ENCODE measurements around the gene UBE4B. TPM values are rescaled to one million over a fixed set of nuclear protein-coding genes. Genes with fewer than 3 reads are reported as not detected.

UBE4B gene
- total and polyA plus RNA-seq, 10 donors: 8.8 to 53.8 (median 40.5) TPM

- Histone ChIP-seq H3K27ac (no peak overlapping the region), H3K36me3 (peaks cover 0 to 100% (median 56%) of the 10 kb centered on the region in 6 donors), H3K4me3 (no peak overlapping the region), H3K27me3 (replicated peaks in 1 of 7) (no peaks in the 10 kb centered on the region), H3K4me1 (no peaks in the 10 kb centered on the region), H3K9me3 (no peaks in the 10 kb centered on the region)
- intact Hi-C loops (cut with DNase I; ENCODE audit: low total_unique reads): no loop called here
- TF ChIP-seq CTCF (IDR thresholded peaks at IDR 0.05 in 8 of 11, conservative IDR thresholded peaks at IDR 0.05 in 3 of 11) (no peak), POLR2A (IDR thresholded peaks at IDR 0.05) (no peak), POLR2AphosphoS5 (IDR thresholded peaks at IDR 0.05) (no peak)
- 80 to 94% (median 90%) methylated on average over 17 of the region's 17 CpGs for WGBS, 5 donors
- no peak for DNase-seq
Observed at GRCh38 chr1:10161541-10162290, 129.0 kb downstream of the UBE4B start.

DNA sequence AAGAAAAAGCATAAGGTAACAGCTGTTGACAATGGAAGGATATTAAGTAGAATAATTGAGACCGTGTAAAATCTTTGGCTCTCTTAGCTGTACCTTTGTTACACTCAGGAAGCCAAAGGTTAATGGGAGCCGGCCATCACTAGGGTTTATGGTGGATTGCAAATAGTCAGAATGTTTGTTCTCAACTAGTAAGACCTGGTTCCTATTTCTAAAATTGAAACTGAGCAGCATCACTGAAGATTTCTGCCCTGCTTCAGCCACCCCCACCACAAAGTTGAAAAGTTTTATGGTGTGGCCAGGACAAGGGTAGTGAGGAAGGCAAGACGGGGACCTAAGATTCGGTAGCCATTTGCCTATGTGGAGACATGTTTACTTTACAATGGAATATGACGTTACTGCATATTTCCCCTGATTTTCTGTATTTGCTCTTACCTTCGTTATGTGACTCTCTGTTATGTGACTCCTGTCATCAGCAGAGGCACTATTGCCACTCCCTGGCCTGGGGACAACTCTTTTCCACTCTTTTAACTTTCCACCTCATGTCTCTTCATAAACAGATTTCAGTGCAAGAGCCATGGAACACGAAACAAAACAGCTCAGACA is 136.3 kb downstream of the UBE4B start:
- TF ChIP-seq POLR2AphosphoS5 (IDR thresholded peaks at IDR 0.05) (no peak), POLR2A (IDR thresholded peaks at IDR 0.05) (no peak), CTCF (IDR thresholded peaks at IDR 0.05 in 8 of 11, conservative IDR thresholded peaks at IDR 0.05 in 3 of 11) (no peak)
- no peak overlapping the region for H3K4me3 ChIP-seq
- H3K27me3 ChIP-seq (replicated peaks in 1 of 7): no peaks in the 10 kb centered on the region
- DNase-seq: no peak
- 59 to 86% (median 77%) methylated on average over 7 of the region's 7 CpGs for WGBS, 5 donors
- peaks cover 2 to 100% (median 60%) of the 10 kb centered on the region in 6 donors for H3K36me3 ChIP-seq
- intact Hi-C loops (cut with DNase I; ENCODE audit: low total_unique reads): no loop called here
- peak overlapping the region in 5 of 8 donors; percentile 16 to 58 (median 32) for H3K27ac ChIP-seq
- H3K9me3 ChIP-seq: no peaks in the 10 kb centered on the region
- peaks cover 0 to 17% (median 2%) of the 10 kb centered on the region in 6 donors for H3K4me1 ChIP-seq

DNA sequence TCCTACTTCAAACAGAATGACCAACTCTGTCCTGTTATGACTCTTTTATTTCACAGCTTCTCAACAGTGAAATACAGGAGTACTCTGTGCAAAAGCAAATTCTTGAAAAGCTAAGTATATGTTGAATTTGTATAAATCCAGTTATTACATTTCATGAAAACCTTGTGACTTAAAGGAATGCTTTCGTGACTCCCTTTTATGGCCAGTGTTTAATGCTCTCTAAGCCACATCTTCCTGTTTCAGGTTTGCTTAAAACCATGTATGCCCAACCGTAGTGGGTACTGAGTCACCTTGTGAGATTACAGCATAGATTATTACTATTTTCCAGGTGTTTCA is 137.4 kb downstream of the UBE4B start:
- no peaks in the 10 kb centered on the region for H3K27me3 ChIP-seq (replicated peaks in 1 of 7)
- TF ChIP-seq CTCF (IDR thresholded peaks at IDR 0.05 in 8 of 11, conservative IDR thresholded peaks at IDR 0.05 in 3 of 11) (no peak), POLR2A (IDR thresholded peaks at IDR 0.05) (no peak)
- H3K27ac ChIP-seq: peak overlapping the region in 2 of 8 donors; percentile 32 to 44
- DNase-seq: no peak
- H3K4me1 ChIP-seq: peaks cover 0 to 17% (median 2%) of the 10 kb centered on the region in 6 donors
- intact Hi-C loops (cut with DNase I; ENCODE audit: low total_unique reads): no loop called here
- H3K4me3 ChIP-seq: no peak overlapping the region
- H3K9me3 ChIP-seq: no peaks in the 10 kb centered on the region
- WGBS, 5 donors: 33 to 53% (median 45%) methylated on average over 2 of the region's 2 CpGs
- peaks cover 2 to 100% (median 52%) of the 10 kb centered on the region in 6 donors for H3K36me3 ChIP-seq

DNA sequence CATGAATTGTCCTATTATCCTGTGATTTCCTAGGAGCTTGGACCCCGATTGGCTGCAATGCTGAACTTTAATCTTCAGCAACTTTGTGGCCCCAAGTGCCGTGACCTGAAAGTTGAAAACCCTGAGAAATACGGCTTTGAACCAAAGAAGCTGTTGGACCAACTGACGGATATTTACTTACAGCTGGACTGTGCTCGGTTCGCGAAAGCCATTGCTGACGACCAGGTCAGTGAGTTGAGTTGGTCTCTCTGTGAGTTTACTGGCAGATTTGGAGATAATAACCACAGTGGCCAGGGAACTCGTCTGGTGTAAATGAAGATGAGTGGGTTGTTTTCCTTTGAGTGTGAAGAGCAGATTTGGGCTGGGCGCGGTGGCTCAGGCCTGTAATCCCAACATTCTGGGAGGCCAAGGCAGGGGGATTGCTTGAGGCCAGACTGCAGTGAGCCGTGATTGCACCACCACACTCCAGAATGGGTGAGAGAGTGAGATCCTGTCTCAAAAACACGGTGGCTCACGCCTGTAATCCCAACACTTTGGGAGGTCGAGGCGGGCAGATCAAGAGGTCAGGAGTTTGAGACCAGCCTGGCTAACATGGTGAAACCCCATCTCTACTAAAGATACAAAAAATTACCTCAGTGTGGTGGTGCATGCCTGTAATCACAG is 138.5 kb downstream of the UBE4B start:
- peaks cover 0 to 8% (median 2%) of the 10 kb centered on the region in 8 donors for H3K9me3 ChIP-seq
- intact Hi-C loops (cut with DNase I; ENCODE audit: low total_unique reads): no loop called here
- H3K4me1 ChIP-seq: peaks cover 0 to 17% (median 2%) of the 10 kb centered on the region in 6 donors
- H3K27ac ChIP-seq: no peak overlapping the region
- no peak for DNase-seq
- TF ChIP-seq POLR2AphosphoS5 (IDR thresholded peaks at IDR 0.05): no peak
- no peak for TF ChIP-seq CTCF (IDR thresholded peaks at IDR 0.05 in 8 of 11, conservative IDR thresholded peaks at IDR 0.05 in 3 of 11)
- no peak for TF ChIP-seq POLR2A (IDR thresholded peaks at IDR 0.05)
- 84 to 96% (median 92%) methylated on average over 16 of the region's 16 CpGs for WGBS, 5 donors
- H3K36me3 ChIP-seq: peaks cover 2 to 100% (median 44%) of the 10 kb centered on the region in 6 donors
- H3K27me3 ChIP-seq (replicated peaks in 1 of 7): no peaks in the 10 kb centered on the region
- no peak overlapping the region for H3K4me3 ChIP-seq

All from spleen (tissue), 11 donors.